ENCODE measurements around the gene CDHR4. TPM values are rescaled to one million over a fixed set of nuclear protein-coding genes. Genes with fewer than 3 reads are reported as not detected.

CDHR4 gene
- total and polyA plus RNA-seq, 9 of the 15 experiments (the other 6 are each of a cell fraction or from before 2014, with no cell fraction given): 0.21 TPM; not detected in 8

DNA sequence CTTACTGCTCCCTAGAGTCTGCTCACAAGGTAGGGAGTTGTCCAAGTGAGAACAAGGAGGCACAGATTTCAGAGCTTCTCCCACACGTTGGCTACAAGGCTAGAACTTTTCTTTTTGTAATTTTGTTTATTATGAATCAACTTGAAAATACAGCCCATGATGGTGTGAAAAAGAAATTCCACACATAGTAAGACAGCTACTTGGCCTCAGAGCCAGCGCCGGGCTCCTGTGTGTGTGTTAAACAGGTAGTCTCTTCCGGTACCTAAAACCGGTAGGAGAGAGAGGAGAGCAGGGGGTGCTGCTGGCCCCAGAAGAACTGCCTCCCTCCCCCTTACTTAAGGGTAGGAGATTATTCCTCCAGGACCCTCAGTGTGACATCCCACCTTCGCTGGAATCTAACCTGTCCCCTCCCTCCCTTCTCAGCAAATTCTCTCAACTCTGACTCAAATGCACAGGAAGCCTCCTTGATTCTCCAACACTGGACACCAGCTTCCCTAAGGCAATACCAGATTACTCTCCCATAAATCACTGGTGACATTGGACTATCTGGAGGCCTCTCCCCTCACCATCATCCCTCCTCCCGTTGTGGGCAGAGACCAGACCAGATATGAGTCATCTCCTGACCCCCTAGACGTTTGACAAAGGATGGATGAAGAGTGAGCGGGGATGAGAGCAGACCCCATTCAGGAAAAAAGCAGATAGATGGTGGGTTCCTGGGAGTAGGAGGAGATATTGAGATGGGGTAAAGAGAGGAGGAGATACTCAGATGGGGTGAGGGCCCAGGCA, 8.9 kb downstream of the CDHR4 start (continued):
- TF ChIP-seq ZBTB12 (CRISPR knock-in tag; IDR thresholded peaks at IDR 0.05): no peak
- no peak for TF ChIP-seq GTF3C2 (IDR thresholded peaks at IDR 0.05; ENCODE audit: borderline replicate concordance, extremely low read depth, insufficient read length)
- TF ChIP-seq MEIS2 (IDR thresholded peaks at IDR 0.05; ENCODE audit: partially characterized antibody): peak; percentile 95
- TF ChIP-seq, protein P1, sequence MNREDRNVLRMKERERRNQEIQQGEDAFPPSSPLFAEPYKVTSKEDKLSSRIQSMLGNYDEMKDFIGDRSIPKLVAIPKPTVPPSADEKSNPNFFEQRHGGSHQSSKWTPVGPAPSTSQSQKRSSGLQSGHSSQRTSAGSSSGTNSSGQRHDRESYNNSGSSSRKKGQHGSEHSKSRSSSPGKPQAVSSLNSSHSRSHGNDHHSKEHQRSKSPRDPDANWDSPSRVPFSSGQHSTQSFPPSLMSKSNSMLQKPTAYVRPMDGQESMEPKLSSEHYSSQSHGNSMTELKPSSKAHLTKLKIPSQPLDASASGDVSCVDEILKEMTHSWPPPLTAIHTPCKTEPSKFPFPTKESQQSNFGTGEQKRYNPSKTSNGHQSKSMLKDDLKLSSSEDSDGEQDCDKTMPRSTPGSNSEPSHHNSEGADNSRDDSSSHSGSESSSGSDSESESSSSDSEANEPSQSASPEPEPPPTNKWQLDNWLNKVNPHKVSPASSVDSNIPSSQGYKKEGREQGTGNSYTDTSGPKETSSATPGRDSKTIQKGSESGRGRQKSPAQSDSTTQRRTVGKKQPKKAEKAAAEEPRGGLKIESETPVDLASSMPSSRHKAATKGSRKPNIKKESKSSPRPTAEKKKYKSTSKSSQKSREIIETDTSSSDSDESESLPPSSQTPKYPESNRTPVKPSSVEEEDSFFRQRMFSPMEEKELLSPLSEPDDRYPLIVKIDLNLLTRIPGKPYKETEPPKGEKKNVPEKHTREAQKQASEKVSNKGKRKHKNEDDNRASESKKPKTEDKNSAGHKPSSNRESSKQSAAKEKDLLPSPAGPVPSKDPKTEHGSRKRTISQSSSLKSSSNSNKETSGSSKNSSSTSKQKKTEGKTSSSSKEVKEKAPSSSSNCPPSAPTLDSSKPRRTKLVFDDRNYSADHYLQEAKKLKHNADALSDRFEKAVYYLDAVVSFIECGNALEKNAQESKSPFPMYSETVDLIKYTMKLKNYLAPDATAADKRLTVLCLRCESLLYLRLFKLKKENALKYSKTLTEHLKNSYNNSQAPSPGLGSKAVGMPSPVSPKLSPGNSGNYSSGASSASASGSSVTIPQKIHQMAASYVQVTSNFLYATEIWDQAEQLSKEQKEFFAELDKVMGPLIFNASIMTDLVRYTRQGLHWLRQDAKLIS (CRISPR knock-in tag; IDR thresholded peaks at IDR 0.05): no peak
- TF ChIP-seq E2F6 (IDR thresholded peaks at IDR 0.05; ENCODE audit: borderline replicate concordance in 1 of 2, extremely low read depth in 1 of 2, insufficient read depth in 1 of 2, insufficient read length in 1 of 2, low read depth in 1 of 2, low read length in 1 of 2, poor library complexity in 1 of 2, severe bottlenecking in 1 of 2): no peak
- no peak for TF ChIP-seq ZNF668 (CRISPR knock-in tag; IDR thresholded peaks at IDR 0.05)
- TF ChIP-seq YBX1 (IDR thresholded peaks at IDR 0.05): no peak
- TF ChIP-seq HCFC1 (IDR thresholded peaks at IDR 0.05; ENCODE audit: low read depth, low read length): no peak
- no peak for TF ChIP-seq TGIF2 (CRISPR knock-in tag; IDR thresholded peaks at IDR 0.05)
- no peak for TF ChIP-seq STAG1 (CRISPR knock-in tag; IDR thresholded peaks at IDR 0.05; ENCODE audit: borderline replicate concordance)
- TF ChIP-seq ARHGAP35 (IDR thresholded peaks at IDR 0.05; ENCODE audit: partially characterized antibody): no peak
